Stimulated activated CD4-positive, alpha-beta T cell treated with anti-CD3 and anti-CD28 coated beads, Interleukin-4, amount 100 ng/mL, for 24 hours (primary cell): Measurements from ENCODE around the gene GALP.
"Not testable (repeated sequence)": the region's sequence is repeated elsewhere in the genome, so short reads cannot be mapped to it uniquely, and the experiment has no call there.

Experiments used
- DNase-seq: peaks from one replicate; pipeline ENCODE4 v3.0.0-alpha.2; 2020

GALP gene

GRCh38 chr19:56175861-56176307, at the start of gene GALP:
Gene GALP, plus strand, starts transcription at chr19:56176008. Its CDS starts 1,101 bp downstream, at chr19:56177109.
- DNase-seq = not testable (repeated sequence)

DNA sequence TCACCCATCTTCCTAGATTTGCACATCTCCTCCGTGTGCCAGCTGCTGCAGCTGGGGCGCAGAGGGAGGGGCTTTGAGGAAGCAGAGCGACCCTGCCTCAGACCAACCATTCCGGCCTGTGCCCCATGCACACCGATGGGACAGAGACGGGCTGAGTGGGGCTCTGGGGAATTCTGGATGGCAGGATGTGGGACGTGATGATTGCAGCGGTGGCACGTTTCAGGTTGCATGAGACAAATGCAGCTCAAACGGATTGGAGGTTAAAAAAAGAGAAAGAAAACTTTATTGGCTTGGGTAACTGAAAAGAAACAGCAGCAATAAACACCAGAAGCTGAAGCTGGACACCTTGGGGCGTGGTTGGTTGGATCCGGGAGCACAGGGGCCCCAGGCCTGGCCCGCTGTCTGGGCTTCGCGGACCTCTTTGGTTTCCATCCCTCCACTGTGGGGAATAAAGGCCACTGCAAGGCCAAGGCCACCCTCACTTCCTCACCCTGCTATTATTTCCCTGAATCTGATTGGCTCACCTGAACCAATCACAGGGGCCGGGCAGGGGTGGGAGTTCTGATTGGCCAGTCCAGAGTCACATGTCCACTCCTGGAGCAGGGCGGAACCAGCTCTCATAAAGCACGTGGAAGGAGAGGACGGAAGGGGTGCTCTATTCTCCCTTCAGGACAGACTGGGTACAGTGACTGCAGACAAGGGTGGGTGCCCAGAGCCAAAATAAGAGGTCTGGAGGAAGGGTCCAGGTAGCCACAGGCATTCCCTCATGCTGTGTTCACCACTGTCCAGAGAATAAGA, 48.6 kb upstream of the GALP start:
- no peak for DNase-seq

- no peak for DNase-seq
These were observed 45.8 kb upstream of the GALP start for GRCh38 chr19:56130006-56130405.

DNA sequence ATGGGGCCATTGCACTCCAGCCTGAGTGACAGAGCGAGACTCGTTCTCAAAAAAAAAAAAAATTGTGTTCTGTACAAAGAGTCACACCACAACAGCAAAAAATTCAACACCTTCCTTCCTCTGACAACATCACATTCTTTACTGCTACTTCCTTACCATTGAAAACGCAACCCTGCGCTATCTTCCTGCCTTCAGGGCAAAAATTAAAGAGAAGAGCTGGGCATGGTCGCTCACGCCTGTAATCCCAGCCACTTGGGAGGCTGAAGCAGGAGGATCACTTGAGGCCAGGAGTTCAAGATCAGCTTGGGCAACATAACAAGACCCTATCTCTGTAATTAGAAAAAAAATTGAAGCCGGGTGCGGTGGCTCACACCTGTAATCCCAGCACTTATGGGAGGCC, 44.2 kb upstream of the GALP start:
- no peak for DNase-seq

GRCh38 chr19:56132316-56132822, 43.4 kb upstream of the GALP start:
- DNase-seq = no peak

DNA sequence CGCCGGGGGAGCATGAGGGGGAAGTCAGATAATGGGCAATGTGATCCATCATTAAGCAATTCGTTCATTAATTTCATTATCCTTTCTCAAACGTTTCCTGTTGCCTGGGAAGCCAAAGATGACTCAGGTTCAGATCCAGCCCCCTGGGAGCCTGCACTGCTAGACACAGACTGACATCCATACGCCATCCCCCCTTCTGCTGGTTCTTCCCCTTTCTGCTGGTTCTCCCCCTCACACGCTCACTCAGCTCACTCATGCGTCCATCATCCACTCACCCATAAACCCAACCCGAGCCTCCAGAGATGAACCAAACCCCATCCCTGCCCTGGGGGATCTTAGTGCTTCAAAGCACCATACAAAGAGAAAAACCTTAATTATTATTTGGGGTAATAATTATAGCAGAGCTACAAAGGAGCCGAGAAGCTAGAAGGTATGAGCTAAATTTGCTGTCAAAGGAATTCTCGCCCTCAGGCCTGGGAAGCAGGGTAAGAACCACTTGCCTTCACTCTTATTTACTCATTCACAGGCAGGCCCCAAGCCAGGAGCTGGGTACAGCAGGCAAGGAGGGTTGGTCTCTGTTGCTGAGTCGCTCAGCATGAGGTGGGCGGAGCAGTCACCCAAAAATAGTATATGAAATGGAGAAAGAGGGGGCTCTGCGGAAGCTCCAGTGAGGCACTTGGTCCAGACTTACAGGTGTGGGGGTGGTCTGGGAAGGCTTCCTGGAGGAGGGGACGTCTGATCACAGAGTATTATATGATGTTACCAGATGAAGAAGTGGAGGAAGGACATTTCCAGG, 41.8 kb upstream of the GALP start:
- no peak for DNase-seq

DNA sequence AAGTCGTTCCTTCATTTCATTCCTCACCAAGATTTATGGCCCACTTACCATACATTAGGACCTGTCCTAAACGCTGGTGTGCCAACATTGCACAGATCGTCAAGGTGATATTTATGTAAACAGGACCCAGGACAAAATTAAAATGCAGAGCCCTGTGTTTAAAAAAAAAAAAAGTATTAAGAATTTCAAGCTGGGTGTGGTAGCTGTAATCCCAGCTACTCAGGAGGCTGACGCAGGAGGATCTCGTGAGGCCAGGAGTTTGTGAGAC, 41.2 kb upstream of the GALP start:
- no peak for DNase-seq

DNA sequence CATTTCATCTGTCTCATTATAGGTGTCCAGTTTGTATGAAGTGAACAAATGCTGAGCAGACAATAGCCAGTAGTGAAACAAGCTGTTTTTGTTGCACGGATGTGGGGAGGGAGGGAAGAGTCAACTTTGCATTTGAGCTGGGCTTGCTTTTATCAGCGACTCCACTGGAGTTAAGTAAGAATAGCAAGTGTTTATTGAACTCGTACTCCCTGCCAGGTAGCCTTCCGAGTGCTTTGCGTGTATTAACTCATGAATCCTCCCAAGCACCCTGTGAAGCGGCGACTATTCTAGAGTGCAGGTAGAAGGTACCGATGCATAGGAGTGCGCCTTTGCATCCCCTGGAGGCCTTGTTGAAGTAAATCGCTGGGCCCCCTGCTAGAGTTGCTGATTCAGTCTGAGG, 39.4 kb upstream of the GALP start:
- DNase-seq = no peak

- DNase-seq = no peak
These were observed 38.4 kb upstream of the GALP start for GRCh38 chr19:56137405-56137804.

- DNase-seq = no peak
These were observed 37.7 kb upstream of the GALP start for GRCh38 chr19:56138069-56138468.

DNA sequence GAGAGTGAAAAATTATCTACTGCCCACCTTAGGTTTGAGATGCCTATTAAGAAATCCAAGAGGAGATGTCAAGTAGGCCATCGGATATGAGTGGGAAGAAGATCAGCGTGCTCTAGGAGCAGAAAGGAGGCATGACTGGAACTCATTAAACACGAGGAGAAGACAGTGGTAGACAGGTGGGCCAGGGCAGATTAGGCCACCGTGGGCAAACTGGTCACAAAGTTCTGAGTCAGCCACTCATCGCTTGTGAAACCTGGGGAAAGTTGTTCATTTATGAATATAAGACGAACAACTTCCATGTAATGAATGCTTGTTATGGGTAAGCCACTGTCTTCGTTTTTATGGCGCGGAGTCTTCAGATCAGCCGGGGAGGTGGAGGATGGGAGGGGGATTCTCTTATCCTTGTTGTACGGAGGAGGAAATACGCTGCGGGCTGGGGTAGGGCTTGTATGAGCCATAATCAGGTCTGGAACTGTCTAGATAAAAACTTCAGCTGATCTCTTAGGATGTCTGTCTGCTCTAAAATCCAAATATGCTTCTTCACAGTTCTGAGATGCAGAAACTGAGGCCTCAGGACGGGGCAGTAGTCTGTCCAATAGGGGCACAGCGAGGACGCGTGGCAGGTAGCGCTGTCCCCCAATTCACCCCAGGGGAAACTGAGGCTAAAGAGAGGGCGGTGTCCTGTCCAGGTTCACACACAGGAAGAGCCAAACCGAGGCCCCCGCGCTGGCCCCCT, 35.8 kb upstream of the GALP start:
- no peak for DNase-seq

DNA sequence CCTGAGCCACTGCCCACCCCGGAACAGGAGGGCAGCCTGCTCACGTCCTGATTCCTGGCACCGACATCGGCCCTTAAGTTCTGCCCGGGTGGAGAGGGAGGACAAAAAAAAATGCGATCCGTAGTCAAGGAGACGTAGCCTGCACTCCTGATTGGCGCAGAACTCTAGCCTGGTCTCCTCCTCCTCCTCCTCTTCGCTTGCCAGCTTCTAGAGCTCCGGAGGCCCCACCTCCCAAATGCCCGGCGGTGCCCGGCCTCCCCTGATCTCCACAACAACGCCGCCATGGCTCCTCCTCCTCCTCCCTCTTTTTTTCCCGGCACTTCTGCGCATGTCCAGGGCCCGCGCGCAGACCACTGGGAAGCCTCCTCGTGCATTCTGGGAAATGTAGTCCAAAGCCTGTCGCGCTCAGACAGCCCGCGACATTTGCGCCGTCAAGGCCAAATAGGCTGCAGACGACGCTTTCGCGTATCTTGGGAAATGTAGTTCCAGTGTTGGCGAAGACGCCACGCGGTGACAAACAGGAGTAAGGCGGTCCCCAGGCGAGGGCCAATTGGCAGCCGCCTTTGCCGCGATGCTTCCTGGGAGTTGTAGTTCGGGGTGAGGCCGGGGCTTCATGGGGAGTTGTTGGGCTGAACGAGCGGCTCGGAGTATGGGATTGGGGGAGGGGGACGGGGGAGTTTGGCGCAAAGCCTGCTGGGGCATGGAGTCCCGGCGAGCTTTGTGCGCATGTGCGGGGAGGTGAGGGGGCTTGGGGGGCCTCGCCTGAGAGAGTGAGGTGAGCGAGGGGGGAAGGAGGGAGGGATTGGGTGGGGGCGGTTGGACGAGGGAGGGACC, 35.0 kb upstream of the GALP start, which contains the start of gene ZNF444:
Gene ZNF444, plus strand, starts transcription at position 705 of the 834 bp plus-strand sequence. CDS start 5,625 bp downstream, outside the sequence.
- DNase-seq = peak; percentile 100

DNA sequence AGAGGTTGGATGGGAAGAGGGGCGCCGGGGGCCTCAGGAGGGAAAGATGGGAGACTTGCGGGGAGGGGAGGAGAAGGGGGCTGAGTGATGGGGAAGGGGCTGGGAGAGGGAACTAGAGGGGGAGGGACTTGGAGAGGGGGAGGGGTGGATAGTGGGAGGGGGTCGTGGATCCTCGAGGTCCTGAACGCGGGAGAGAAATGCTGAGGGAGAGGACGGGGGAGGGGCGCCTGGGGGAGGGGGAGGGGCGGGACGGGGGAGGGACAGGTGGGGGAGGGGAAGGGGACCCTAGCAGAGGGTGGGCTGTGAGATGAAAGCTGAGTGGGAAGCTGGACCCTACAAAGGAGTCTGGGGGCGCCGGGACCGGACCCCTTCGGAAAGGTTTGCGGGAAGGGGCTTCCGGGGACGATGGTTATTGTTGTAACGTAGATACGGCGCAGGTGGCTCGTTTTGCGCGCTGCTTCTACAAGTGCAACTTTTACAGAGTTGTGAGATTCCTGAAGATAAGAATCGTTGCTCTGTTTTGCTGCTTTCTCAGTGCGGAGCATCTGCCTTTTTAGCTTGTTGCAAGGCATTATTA, 34.3 kb upstream of the GALP start:
- peak; percentile 17 for DNase-seq

DNA sequence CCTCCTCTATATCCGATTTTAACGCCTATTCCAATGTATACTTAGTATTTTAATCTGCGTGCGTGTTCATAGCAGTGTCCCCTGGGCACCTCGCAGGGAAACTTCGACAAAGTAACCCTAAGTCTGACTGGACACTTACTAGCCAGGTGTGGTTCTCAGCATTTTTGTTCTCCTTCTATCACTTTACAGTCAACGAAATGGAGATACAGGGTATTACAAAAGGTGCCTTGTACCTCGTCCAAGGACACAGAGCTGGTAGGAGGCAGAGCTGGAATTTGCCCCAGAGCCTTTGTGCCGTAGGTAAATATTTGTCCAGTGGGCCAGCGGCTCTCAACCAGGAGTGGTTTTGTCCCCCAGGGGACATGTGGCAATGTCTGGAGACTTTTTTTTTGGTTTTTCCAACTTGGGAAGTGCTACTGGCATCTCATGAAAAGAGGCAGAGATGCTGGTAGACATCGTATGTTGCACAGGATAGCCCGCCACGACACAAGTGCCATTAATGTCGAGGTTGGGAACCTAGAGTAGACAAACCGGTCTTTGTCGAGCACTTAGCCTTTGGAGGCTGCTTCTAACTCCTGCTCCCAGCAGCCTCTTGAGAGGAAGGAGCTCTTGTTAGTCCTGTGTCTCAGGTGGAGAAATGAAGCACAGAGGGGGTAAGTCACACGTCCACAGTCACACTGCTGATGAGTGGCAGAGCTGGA, 33.6 kb upstream of the GALP start:
- DNase-seq = no peak

DNA sequence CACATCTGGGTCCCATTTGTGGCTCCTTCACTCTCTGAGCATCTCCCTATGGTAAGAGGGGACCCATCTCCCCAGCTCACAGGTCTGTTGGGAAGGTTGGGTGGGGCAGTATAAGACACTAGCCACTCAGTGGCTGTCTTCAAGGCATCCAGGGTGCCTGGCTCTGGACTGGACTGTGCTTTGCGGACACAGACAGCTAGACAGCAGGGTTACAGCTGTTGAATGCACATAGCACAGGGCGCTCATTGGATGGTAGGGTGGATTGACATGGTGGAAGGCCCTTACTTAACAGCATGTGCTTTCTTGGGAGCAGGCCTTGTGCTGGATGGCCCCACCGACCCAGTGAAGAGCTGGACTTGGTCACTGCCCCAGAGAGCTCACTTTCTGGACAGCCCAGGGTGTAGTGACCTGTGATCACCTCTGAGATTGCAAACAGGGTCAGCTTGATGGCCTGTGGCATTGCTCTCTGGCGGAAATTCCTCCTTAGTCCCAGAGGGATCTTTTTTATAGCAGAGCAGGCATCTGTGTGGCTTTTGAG, 32.8 kb upstream of the GALP start:
- no peak for DNase-seq

GRCh38 chr19:56144376-56144775, 31.4 kb upstream of the GALP start:
- no peak for DNase-seq

DNA sequence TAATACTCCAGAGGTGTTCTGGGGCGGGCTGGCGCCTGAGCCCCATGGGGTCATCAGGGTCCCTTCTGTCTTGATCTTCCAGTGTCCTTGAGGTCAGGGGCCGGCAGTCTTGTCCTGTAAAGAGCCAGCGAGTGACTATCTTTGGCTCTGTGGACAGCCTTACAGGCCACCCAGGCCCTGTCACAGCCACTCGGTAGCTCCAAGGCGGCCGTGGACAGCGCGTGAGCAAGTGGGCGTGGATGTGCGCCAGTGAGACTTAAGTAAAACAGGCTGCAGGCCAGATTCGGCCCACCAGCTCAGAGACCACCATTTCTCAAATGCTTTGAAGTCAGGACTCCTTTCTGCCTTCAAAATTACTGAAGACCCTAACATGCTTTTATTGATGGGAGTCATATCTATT, 31.0 kb upstream of the GALP start:
- no peak for DNase-seq

DNA sequence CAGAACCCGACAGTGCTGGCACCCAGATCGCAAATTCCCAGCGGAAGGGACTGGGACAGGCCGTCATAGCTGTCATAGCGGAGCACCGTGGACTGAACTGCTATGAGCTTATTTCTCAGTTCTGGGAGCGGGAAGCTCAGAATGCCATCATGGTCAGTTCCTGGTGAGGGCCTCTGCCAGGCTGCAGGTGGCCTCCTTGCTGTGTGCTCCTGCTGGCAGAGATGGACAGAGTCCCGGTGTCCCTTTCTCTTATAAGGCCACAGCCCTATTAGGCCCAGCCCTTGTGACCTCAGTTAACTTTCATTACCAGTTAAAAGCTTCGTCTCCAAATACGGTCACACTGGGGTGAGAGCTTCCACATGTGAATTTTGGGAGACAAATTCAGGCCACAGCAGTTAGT, 30.1 kb upstream of the GALP start:
- DNase-seq = no peak

- no peak for DNase-seq
These were observed 28.9 kb upstream of the GALP start for GRCh38 chr19:56146904-56147303.

- DNase-seq = no peak
These were observed 28.5 kb upstream of the GALP start for GRCh38 chr19:56147307-56147706.

DNA sequence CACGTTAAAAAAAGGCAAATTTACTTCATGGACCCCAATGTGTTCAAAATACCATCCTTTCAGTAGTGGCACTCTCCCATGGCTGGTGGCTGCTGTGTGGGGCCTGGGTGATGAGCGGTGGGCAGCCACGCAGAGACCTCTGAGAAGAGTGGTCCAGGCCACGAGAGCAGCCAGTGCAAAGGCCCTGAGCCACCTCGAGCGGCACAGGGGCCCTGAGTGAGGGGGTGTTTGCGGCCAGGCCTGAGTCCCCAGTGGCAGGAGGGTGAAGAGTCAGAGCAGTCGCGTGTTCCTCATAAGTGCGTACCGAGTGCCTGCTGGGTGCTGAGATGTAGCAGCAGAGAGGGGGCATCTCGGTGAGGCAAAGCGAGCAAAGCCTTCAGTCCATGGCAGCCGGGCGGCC, 27.7 kb upstream of the GALP start:
- DNase-seq = no peak
